H1 (cell line): ENCODE results near the gene PLAAT2. TPM values are rescaled to one million over a fixed set of nuclear protein-coding genes. Genes with fewer than 3 reads are reported as not detected.

Source experiments
- ZNF274 ChIP-seq: IDR thresholded peaks from 2 replicates; pipeline ENCODE4 v1.7.0; 2012; ENCODE audit warnings: low read length, borderline replicate concordance; ENCODE audit errors: extremely low read depth
- polyA plus RNA-seq, 7 experiments: library from polyadenylated mRNA; depleted of rRNA in 3 of 7; stranded (reverse) in 5 of 7; unstranded in 2 of 7; fragments of >200 nt in 5 of 7; fragments of 200-250 nt in 2 of 7; gene quantifications; 1 replicate in 5 of 7; 2 replicates in 1 of 7; 4 replicates in 1 of 7; pipeline versions ENCODE4 v1.2.1 to v1.2.3, GENCODE V29; 2011 to 2013; ENCODE audit warnings: missing spikeins in 2 of 7, mixed read lengths in 2 of 7
- total RNA-seq: library from RNA; stranded (reverse); fragmentation: NEBNext Ultra II Directional; extraction: Animal tissue kit (Norgen Biotek cat#: 25700); gene quantifications from 2 replicates; pipeline ENCODE4 v1.2.1, GENCODE V29; 2021

PLAAT2 gene
- total and polyA plus RNA-seq, 2 of the 8 experiments (the other 6 are each of a cell fraction or from before 2014, with no cell fraction given): 0.39 TPM; not detected in 1

GRCh38 chr11:63554877-63555223, 8.3 kb downstream of the PLAAT2 start (continued):
- TF ChIP-seq ZNF274: no peak
